ENCODE data around the gene SEMA4A. TPM values are rescaled to one million over a fixed set of nuclear protein-coding genes. Genes with fewer than 3 reads are reported as not detected.
"Not testable (repeated sequence)": the region's sequence is repeated elsewhere in the genome, so short reads cannot be mapped to it uniquely, and the experiment has no call there.

The SEMA4A gene
- total RNA-seq, 2 experiments from 2014 or later, result 53.3 to 64.5 TPM

- Mint-ChIP-seq H3K4me3 (peak overlapping the region; percentile 72), H3K4me1 (peaks cover 63% of the 10 kb centered on the region), H3K27ac (peak overlapping the region; percentile 85), H3K36me3 (ENCODE audit: low read depth) (peaks cover 71% of the 10 kb centered on the region)
- CTCF ChIA-PET, result interaction anchor here (0.6 to 4.1 kb wide), 2 partner anchors 8 to 366 kb away, joined by 3 to 47 read pairs; no protein-coding TSS in a partner anchor
- ATAC-seq; H3K27me3 Mint-ChIP-seq; H3K9me3 Mint-ChIP-seq (ENCODE audit: low read depth); DNase-seq; POLR2A ChIA-PET: not testable (repeated sequence)
- intact Hi-C loops (cut with DNase I, micrococcal nuclease), result loop anchor here in 1 of 2 experiments (10.0 kb wide), 1 partner anchor 1212 kb away; the partner anchor contains the start of gene ZBTB7B
Measured at GRCh38 chr1:156216361-156217086, 63.1 kb downstream of the SEMA4A start.

GRCh38 chr1:156217871-156218270 lies 64.5 kb downstream of the SEMA4A start:
- DNase-seq, result peak; percentile 63
- intact Hi-C loops (cut with DNase I, micrococcal nuclease), result loop anchor here (1.0 to 10.0 kb wide), 5 partner anchors 57 to 1213 kb away; partner anchors contain the start of gene ZBTB7B (in 1 of the 2)
- POLR2A ChIA-PET, result interaction anchor here (0.6 to 1.9 kb wide), 13 partner anchors 9 to 127 kb away, joined by 3 to 18 read pairs (median 5); partner anchors contain the start of gene GLMP

DNA sequence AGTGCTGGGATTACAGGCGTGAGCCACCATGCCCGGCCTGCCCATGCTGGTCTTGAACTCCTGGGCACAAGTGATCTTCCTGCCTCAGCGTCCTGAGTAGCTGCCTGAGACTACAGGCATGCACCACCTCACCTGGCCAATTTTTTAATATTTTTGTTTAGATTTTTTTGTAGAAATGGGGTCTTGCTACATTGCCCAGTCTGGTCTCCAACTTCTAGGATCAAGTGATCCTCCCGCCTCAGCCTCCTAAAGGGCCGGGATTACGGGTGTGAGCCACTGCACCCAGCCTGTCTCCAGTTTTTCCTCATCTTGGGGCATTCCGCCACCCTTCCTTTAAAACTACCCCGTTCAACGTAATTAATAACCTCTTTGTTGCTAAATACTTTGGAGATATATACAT lies 66.8 kb downstream of the SEMA4A start:
- Mint-ChIP-seq H3K9me3 (ENCODE audit: low read depth) (no peaks in the 10 kb centered on the region), H3K4me1 (peaks cover 72% of the 10 kb centered on the region), H3K4me3 (no peak overlapping the region), H3K27ac (peak overlapping the region; percentile 98), H3K36me3 (ENCODE audit: low read depth) (peaks cover 66% of the 10 kb centered on the region), H3K27me3 (no peaks in the 10 kb centered on the region)
- POLR2A ChIA-PET, result interaction anchor here (0.6 kb wide), 1 partner anchor 93 kb away, joined by 3 read pairs; no protein-coding TSS in a partner anchor
- intact Hi-C loops (cut with DNase I, micrococcal nuclease), result no loop called here
- DNase-seq, result no peak
- ATAC-seq, result no peak
- CTCF ChIA-PET, result interaction anchor here (0.5 to 0.6 kb wide), 2 partner anchors 114 to 118 kb away, joined by 3 read pairs; no protein-coding TSS in a partner anchor

More at GRCh38 chr1:156217871-156218270, 64.5 kb downstream of the SEMA4A start:
- Mint-ChIP-seq H3K4me3 (peak overlapping the region; percentile 72), H3K27me3 (no peaks in the 10 kb centered on the region), H3K4me1 (peaks cover 68% of the 10 kb centered on the region), H3K27ac (peak overlapping the region; percentile 98), H3K9me3 (ENCODE audit: low read depth) (no peaks in the 10 kb centered on the region), H3K36me3 (ENCODE audit: low read depth) (peaks cover 73% of the 10 kb centered on the region)
- peak; percentile 41 for ATAC-seq
- CTCF ChIA-PET, result interaction anchor here (0.6 to 1.6 kb wide), 7 partner anchors 9 to 281 kb away, joined by 3 to 11 read pairs (median 4); no protein-coding TSS in a partner anchor

GRCh38 chr1:156221986-156222692 lies 68.8 kb downstream of the SEMA4A start:
- intact Hi-C loops (cut with DNase I, micrococcal nuclease), result loop anchor here (2.0 kb wide), 2 partner anchors 23 to 125 kb away; no protein-coding TSS in a partner anchor
- Mint-ChIP-seq H3K27me3 (no peaks in the 10 kb centered on the region), H3K36me3 (ENCODE audit: low read depth) (peaks cover 71% of the 10 kb centered on the region), H3K27ac (peak overlapping the region; percentile 98), H3K4me1 (peaks cover 78% of the 10 kb centered on the region), H3K4me3 (peak overlapping the region; percentile 65), H3K9me3 (ENCODE audit: low read depth) (no peaks in the 10 kb centered on the region)
- no peak for ATAC-seq
- ChIA-PET POLR2A (interaction anchor here (0.6 to 3.3 kb wide), 4 partner anchors 9 to 126 kb away, joined by 3 to 30 read pairs (median 5); partner anchors contain the start of gene PMF1), CTCF (interaction anchor here (0.7 to 5.6 kb wide), 4 partner anchors 9 to 126 kb away, joined by 3 to 40 read pairs (median 5); partner anchors contain the start of genes PMF1 and SLC25A44)
- DNase-seq, result no peak

DNA sequence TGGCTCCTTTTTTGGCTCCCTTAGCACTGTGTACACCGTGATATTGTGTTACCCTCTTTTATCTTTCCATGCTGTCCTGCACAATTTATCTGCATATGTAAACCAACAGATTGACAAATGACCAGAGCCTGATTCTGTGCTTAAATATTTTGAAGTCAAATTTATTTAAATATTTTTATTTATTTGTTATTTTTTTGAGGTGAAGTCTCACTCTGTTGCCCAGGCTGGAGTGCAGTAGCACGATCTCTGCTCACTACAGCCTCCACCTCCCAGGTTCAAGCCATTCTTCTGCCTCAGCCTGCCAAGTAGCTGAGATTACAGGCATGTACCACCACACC lies 72.3 kb downstream of the SEMA4A start:
- Mint-ChIP-seq H3K4me1 (peaks cover 50% of the 10 kb centered on the region), H3K4me3 (peak overlapping the region; percentile 35)
- POLR2A ChIA-PET, result interaction anchor here (0.6 to 4.2 kb wide), 7 partner anchors 8 to 129 kb away, joined by 3 to 34 read pairs (median 6); partner anchors contain the start of gene PMF1

GRCh38 chr1:156226116-156226538 lies 72.7 kb downstream of the SEMA4A start:
- intact Hi-C loops (cut with DNase I, micrococcal nuclease), result loop anchor here in 1 of 2 experiments (5.0 kb wide), 1 partner anchor 56 kb away; the partner anchor contains the start of genes SMG5 and TMEM79
- ATAC-seq (no peak), DNase-seq (no peak)
- Mint-ChIP-seq H3K4me1 (peaks cover 47% of the 10 kb centered on the region), H3K4me3 (no peak overlapping the region), H3K36me3 (ENCODE audit: low read depth) (peaks cover 56% of the 10 kb centered on the region), H3K27me3 (no peaks in the 10 kb centered on the region), H3K9me3 (ENCODE audit: low read depth) (no peaks in the 10 kb centered on the region), H3K27ac (peak overlapping the region; percentile 85)
- CTCF ChIA-PET, result interaction anchor here (0.8 to 7.8 kb wide), 12 partner anchors 8 to 135 kb away, joined by 3 to 229 read pairs (median 10); partner anchors contain the start of genes PMF1 and SMG5
- POLR2A ChIA-PET, result interaction anchor here (0.7 to 4.2 kb wide), 6 partner anchors 8 to 206 kb away, joined by 4 to 34 read pairs (median 8); partner anchors contain the start of gene PMF1

More for the DNA sequence above, 72.3 kb downstream of the SEMA4A start:
- H3K27me3 Mint-ChIP-seq, result no peaks in the 10 kb centered on the region
- H3K36me3 Mint-ChIP-seq (ENCODE audit: low read depth), result peaks cover 59% of the 10 kb centered on the region
- peak overlapping the region; percentile 88 for H3K27ac Mint-ChIP-seq
- CTCF ChIA-PET, result interaction anchor here (0.7 to 7.8 kb wide), 26 partner anchors 12 to 264 kb away, joined by 3 to 229 read pairs (median 5); partner anchors contain the start of genes PMF1, SEMA4A, SLC25A44 and SMG5
- intact Hi-C loops (cut with DNase I, micrococcal nuclease), result loop anchor here (1.0 to 5.0 kb wide), 6 partner anchors 31 to 135 kb away; partner anchors contain the start of genes SLC25A44 (in 1 of the 2), SMG5 (in 1 of the 2) and TMEM79 (in 1 of the 2)
- DNase-seq (no peak), ATAC-seq (no peak)
- no peaks in the 10 kb centered on the region for H3K9me3 Mint-ChIP-seq (ENCODE audit: low read depth)

DNA sequence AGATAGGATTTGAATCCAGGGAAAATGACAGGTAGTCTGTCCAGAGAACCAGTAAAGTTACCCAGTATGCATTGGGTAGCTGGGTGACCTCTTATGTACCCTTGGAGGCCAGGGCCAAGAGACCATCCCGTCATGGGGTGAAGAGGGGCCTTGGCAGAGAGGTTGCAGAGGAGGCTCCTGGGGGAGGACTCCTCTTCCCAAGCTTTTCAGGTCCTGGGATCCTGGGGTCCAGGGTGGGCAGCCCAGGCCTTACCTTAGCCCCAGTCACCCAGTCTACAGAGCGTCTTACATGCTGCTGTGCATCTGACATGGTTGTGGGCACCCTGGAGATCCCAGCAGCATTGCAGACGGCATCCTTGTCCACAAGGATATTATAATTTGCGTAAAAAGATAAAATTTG lies 73.4 kb downstream of the SEMA4A start:
- ATAC-seq (no peak), DNase-seq (no peak)
- H3K9me3 Mint-ChIP-seq (ENCODE audit: low read depth), result no peaks in the 10 kb centered on the region
- H3K36me3 Mint-ChIP-seq (ENCODE audit: low read depth), result peaks cover 50% of the 10 kb centered on the region
- POLR2A ChIA-PET, result interaction anchor here (0.7 to 4.2 kb wide), 5 partner anchors 9 to 207 kb away, joined by 4 to 34 read pairs (median 7); partner anchors contain the start of gene PMF1
- H3K27ac Mint-ChIP-seq, result peak overlapping the region; percentile 85
- no peaks in the 10 kb centered on the region for H3K27me3 Mint-ChIP-seq
- intact Hi-C loops (cut with DNase I, micrococcal nuclease), result loop anchor here in 1 of 2 experiments (5.0 kb wide), 1 partner anchor 56 kb away; the partner anchor contains the start of genes SMG5 and TMEM79
- peaks cover 40% of the 10 kb centered on the region for H3K4me1 Mint-ChIP-seq
- CTCF ChIA-PET, result interaction anchor here (0.8 to 7.8 kb wide), 8 partner anchors 9 to 136 kb away, joined by 3 to 229 read pairs (median 27); partner anchors contain the start of gene SMG5
- no peak overlapping the region for H3K4me3 Mint-ChIP-seq

Other genes with a start within 250 kb of the SEMA4A start
- 10 to 100 TPM; 20.3 to 23.0 TPM for gene RIT1, start 242.2 kb upstream of the SEMA4A start, total RNA-seq
- gene KHDC4, start 219.2 kb upstream of the SEMA4A start, total RNA-seq, result 10 to 100 TPM; 68.7 to 97.5 TPM
- gene RXFP4, start 211.9 kb upstream of the SEMA4A start, total RNA-seq, result not detected
- gene ARHGEF2, start 175.0 kb upstream of the SEMA4A start, total RNA-seq, result 100 to 1,000 TPM; 135 to 216 TPM
- 100 to 1,000 TPM; 143 to 197 TPM for gene SSR2, start 132.6 kb upstream of the SEMA4A start, total RNA-seq
- 10 to 100 TPM; 34.5 to 49.0 TPM for gene UBQLN4, start 99.8 kb upstream of the SEMA4A start, total RNA-seq
- gene LAMTOR2, start 98.8 kb upstream of the SEMA4A start, total RNA-seq, result 10 to 100 TPM; 26.1 to 50.3 TPM
- gene RAB25, start 92.4 kb upstream of the SEMA4A start, total RNA-seq, result under 1 TPM; 0.46 to 0.77 TPM
- gene MEX3A, start 71.1 kb upstream of the SEMA4A start, total RNA-seq, result under 1 TPM; 0.48 to 0.79 TPM
- 100 to 1,000 TPM; 184 to 218 TPM for gene LMNA, start 38.9 kb upstream of the SEMA4A start, total RNA-seq
- gene SLC25A44, start 40.5 kb downstream of the SEMA4A start, total RNA-seq, result 10 to 100 TPM; 42.4 to 51.9 TPM
- gene PMF1, start 59.4 kb downstream of the SEMA4A start, total RNA-seq, result 100 to 1,000 TPM; 108 to 117 TPM
- 1 to 10 TPM; 2.1 to 2.4 TPM for gene BGLAP, start 88.6 kb downstream of the SEMA4A start, total RNA-seq
- gene PAQR6, start 94.5 kb downstream of the SEMA4A start, total RNA-seq, result 1 to 10 TPM; 4.7 to 5.7 TPM
- gene SMG5, start 129.2 kb downstream of the SEMA4A start, total RNA-seq, result 10 to 100 TPM; 61.7 to 64.6 TPM
- 10 to 100 TPM; 10.2 to 10.5 TPM for gene TMEM79, start 130.7 kb downstream of the SEMA4A start, total RNA-seq
- gene GLMP, start 142.1 kb downstream of the SEMA4A start, total RNA-seq, result 10 to 100 TPM; 10.8 to 12.1 TPM
- under 1 TPM in 1 of 2 experiments, not detected in 1; 0.28 TPM for gene VHLL, start 145.7 kb downstream of the SEMA4A start, total RNA-seq
- gene CCT3, start 184.7 kb downstream of the SEMA4A start, total RNA-seq, result 100 to 1,000 TPM; 297 to 406 TPM
- gene TSACC, start 184.9 kb downstream of the SEMA4A start, total RNA-seq, result under 1 TPM; 0.25 to 0.83 TPM
- not detected for gene RHBG, start 215.6 kb downstream of the SEMA4A start, total RNA-seq

Data from activated CD4-positive, alpha-beta T cell treated with anti-CD3 and anti-CD28 coated beads for 36 hours (primary cell).